NCI-H2029 (cell line): Measurements from ENCODE around the gene POLR1G.
"Not testable (repeated sequence)": the region's sequence is repeated elsewhere in the genome, so short reads cannot be mapped to it uniquely, and the experiment has no call there.

ENCODE experiments used
- DNase-seq: peaks from one replicate; lab custom pipeline; 2025; lab: John Stamatoyannopoulos, UW

POLR1G gene

GRCh38 chr19:45420356-45420755, 13.9 kb downstream of the POLR1G start:
- no peak for DNase-seq

DNA sequence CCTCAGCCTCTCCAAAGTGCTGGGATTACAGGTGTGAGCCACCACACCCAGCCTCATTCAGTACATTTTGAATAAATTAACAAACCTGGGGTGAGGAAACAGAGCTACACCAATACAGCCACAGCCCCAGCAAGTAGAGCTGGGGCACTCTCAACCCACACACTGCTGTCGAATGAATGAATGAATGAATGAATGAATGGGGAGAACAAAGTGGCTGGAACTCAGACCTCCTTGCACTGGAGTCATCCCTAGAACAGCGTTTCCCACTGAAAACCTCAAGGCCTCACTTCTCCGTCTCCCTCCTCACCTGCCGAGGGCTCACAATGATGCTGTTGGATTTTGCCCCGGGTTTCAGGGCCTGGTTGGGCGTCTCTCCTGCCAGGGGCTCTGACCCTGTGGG, 14.4 kb downstream of the POLR1G start:
- DNase-seq = no peak

GRCh38 chr19:45421947-45422498, 15.6 kb downstream of the POLR1G start:
- DNase-seq = no peak

GRCh38 chr19:45423033-45423588, 16.7 kb downstream of the POLR1G start:
- DNase-seq = no peak

- DNase-seq = peak; percentile 97
Measured at GRCh38 chr19:45423589-45424190, 17.2 kb downstream of the POLR1G start, which contains the start of gene ERCC1. Gene ERCC1, minus strand, starts transcription at chr19:45423917. Its CDS starts 543 bp downstream, at chr19:45423374.

DNA sequence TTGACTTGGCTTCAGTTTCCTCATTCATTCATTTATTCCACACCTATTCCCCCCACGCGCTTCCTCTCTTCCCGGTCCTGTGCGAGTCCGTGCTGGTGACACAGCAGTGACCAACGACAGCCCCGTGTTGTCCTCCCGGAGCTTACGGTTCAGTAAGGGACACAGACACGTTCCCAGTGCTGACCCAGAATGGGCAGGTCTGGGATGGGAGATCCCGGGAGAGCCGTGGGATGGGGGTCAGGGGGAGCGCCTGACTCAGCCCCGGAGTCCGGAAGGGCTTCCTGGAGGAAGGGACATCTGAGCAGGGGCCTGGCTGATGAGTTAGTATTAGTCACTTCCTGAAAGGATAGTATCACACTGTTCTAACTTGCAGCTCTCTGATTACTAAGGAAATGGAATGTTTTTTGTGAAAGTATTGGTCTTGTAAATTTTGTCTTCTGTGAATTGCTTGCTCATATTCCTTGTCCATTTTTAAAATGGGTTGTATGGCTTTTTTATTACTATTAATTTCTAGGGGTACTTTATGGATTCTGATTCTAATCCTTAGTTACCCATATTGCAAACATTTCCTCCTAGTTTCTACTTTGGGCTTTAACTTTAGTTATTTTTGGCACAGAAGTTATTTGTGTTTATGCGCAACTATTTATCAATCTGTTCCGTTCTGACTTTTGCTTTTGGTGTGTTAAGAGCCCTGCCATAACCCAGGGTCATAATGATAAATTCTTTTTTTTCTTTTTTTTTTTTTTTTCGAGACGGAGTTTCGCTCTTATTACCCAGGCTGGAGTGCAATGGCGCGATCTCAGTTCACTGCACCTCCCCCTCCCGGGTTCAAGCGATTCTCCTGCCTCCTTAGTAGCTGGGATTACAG, 18.0 kb downstream of the POLR1G start:
- DNase-seq = peak; percentile 48

GRCh38 chr19:45428384-45429231, 22.2 kb downstream of the POLR1G start:
- DNase-seq = no peak

GRCh38 chr19:45429896-45430295, 23.5 kb downstream of the POLR1G start:
- not testable (repeated sequence) for DNase-seq

DNA sequence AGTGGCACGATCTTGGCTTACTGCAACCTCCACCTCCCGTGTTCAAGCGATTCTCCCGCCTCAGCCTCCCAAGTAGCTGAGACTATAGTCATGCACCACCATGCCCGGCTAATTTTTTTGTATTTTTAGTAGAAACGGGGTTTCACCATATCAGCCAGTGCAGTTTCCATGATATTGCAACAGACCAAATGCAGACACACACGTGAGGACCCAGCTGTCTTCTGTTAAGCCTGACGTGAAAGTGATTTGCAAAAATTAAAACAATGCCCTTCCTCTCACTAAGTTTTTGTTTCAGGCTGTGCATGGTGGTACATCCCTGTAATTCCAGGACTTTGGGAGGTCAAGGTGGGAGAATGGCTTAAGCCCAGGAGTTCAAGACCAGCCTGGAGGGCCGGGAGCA, 24.6 kb downstream of the POLR1G start:
- DNase-seq = not testable (repeated sequence)

DNA sequence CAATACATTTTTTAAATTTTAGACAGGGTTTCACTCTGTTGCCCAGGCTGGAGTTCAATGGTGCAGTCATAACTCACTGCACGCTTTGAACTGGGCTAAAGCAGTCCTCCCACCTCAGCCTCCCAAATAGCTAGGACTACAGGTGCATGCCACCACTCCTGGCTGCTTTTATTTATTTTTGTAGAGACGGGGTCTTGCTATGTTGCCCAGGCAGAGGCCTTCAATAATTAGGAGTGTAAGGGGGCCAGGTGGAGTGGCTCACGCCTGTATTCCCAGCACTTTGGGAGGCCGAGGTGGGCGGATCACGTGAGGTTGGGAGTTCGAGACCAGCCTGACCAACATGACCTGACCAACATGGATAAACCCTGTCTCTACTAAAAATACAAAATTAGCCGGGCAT, 26.1 kb downstream of the POLR1G start:
- not testable (repeated sequence) for DNase-seq

DNA sequence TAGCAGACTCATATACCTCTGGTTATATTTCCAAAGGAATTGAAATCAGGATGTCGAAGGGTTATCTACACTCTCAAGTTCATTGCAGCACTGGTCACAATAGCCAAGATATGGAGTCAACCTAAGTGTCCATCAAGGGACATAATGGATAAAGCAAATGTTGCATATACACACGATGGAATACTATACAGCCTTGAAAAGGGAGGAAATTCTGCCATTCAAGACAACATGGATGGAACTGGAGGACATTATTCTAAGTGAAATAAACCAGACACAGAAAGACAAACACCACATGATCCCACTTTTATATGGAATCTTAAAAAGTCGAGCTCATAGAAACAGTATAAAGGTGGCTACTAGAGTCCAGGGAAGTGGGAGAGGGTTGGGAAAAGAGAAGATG, 30.9 kb downstream of the POLR1G start:
- no peak for DNase-seq

DNA sequence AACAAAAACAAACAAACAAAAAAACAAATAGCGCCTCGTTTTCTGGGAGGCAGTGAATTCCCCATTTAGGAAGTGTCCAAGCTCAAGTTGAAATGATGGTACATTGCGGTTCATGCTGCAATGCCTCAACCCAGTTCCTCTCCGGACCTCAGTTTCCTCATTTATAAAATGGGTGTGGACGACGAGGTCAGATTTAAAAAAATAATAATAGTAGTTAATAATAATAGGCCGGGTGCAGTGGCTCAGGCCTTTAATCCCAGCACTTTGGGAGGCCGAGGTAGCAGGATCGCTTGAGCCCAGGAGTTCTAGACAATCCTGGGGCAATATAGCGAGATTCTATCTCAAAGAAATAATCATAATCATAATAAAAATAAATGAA, 32.7 kb downstream of the POLR1G start:
- no peak for DNase-seq

GRCh38 chr19:45439569-45440258, 33.3 kb downstream of the POLR1G start:
- DNase-seq = no peak

DNA sequence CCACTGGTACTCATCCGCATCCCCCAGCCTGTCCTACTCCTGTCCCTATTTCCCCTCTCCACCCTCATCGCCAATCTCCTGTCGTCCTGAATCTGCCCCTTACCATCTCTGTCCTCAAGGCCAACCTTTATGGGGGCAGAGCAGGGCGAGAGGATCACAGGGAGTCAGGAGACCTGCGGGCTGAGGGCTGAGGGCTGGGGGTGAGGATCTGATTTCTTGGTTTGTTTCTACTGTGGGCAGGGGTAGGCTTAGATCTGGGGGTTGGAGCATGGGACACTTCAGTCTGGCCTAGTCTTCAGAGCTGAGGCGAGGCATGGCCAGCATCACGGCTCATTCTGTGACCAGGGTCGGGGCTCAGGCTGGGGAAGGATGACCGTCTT, 33.8 kb downstream of the POLR1G start:
- no peak for DNase-seq

- DNase-seq = no peak
Measured at GRCh38 chr19:45440873-45441654, 34.6 kb downstream of the POLR1G start.

DNA sequence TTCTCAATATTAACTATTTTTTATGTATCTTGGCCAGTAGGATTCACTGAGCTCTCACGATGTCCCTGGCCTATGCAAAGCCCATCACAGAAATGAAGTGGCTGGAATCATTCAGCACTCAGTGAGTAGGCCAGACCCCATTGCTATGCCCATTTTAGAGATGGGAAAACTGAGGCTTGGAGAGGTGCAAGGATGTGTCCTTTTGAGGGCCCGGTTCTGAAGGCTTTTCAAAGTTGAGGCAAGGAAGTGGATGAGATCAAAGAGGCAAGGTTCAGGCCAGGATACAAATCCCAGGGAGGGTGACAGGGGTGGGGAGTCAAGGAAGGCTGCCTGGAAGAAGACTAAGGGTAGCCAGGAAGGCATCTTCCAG, 35.9 kb downstream of the POLR1G start:
- no peak for DNase-seq

GRCh38 chr19:45442778-45443461, 36.5 kb downstream of the POLR1G start:
- no peak for DNase-seq

DNA sequence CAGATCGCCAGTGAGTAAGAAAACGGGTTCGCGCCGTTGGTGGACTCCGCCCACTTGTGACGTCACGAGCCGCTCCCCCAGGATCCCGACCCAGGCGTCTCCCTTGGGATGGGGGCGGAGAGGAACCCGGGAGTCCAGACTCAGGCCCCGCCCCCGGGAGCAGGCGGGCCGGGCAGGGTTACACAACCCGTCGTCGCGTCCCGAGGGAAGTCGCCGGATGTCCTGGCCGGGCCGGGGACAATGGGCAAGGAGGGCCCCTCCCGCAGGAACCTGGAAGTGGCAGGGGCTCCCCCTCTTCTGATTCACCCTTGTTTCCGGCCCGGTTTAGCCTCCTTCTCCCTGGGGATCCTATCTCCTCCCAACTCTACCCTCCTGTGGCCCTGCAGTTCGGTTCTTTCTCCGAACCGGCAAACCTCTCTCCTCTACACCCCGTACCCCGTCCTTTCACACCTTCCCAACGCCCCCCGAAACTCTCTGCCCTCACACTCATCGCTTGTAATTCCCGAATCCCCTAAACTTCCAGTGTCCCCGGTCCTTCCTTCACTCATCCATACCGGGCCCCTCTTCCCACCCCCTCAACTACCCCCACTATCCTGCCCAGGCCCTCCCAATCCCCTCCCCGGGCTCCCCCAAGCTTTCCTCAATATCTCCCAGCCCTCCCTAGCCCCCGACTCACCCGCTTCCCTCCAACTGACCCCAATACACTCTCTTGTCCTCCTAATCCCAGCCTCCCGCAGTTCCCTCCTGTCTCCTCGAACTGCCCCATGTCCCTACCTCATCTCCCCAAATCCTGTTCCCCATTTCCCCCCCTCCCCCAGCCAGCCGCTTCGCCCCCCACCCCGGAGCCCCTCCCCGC, 37.2 kb downstream of the POLR1G start:
- peak; percentile 35 for DNase-seq
